ENCODE measurements around the gene IL21R.

Gene IL21R

DNA sequence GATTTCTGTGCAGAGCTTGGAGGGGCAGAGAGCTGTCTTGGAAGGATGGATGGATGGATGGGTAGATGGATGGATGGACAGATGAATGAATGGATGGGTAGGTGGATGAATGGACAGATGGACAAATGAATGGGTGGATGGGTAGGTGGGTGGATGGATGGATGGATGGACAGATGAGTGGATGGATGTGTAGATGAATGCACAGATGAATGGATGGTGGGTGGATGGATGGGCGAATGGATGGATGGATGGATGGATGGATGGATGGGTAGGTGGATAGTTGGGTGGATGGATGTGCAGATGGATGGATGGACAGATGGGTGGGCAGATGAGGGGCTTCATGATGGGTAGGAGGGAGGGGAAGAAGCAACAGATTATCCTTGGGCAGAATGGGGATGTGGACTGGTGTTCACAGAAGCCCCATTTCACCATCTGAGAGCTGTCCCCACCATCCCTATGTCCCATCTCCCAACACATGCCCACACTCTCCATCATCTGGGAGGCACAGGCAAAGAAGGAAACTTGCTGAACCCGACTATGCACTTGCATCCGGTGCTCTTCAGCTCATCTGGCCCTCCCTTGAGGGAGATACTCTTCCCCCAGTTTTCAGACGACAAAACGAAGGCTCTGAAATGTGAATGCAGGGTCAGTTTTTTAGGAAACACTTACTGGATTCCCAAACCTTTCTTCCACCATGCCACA is 57.2 kb downstream of the IL21R start:
- H3K9ac ChIP-seq (ENCODE audit: low read length in 5 of 5) = no peak overlapping the region
- no peaks in the 10 kb centered on the region for H3K27me3 ChIP-seq (ENCODE audit: control insufficient read depth in 5 of 5, insufficient read depth in 4 of 5, low read length in 5 of 5)
- H3K36me3 ChIP-seq (ENCODE audit: control insufficient read depth in 5 of 5, insufficient read depth in 5 of 5, low read length in 5 of 5) = peaks cover 0 to 52% (median 42%) of the 10 kb centered on the region in 5 donors
- H3K4me1 ChIP-seq (ENCODE audit: control insufficient read depth in 5 of 5, insufficient read depth in 5 of 5, low read length in 5 of 5) = peaks cover 0 to 48% (median 34%) of the 10 kb centered on the region in 5 donors
- no peak overlapping the region for H3K27ac ChIP-seq (ENCODE audit: low read depth, low read length)
- H3K9me3 ChIP-seq (ENCODE audit: control insufficient read depth in 5 of 5, low read length in 5 of 5) = no peaks in the 10 kb centered on the region
- no peak overlapping the region for H3K4me3 ChIP-seq (ENCODE audit: low read depth in 1 of 5, low read length in 5 of 5)

DNA sequence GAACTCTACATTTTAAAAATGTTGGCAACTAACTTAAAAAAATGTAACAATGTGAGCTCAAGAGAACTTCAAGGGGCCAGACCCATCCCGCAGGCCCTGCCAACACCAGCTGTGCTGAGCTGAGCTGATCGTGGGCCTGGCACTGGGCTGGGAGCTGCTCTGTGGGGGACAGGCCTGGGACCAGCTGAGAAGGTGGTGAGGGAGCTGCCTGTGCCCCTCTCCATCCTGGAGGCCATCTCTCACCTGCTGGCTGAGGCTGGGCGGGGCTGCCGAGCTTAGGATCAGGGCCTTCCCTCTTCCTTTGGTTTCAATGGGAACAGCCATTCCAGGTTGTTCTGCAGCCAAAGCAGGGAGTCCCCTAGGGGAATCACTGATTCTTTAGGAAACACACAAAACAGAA is 58.2 kb downstream of the IL21R start:
- Histone ChIP-seq H3K4me3 (ENCODE audit: low read depth in 1 of 5, low read length in 5 of 5) (no peak overlapping the region), H3K4me1 (ENCODE audit: control insufficient read depth in 5 of 5, insufficient read depth in 5 of 5, low read length in 5 of 5) (peaks cover 0 to 47% (median 34%) of the 10 kb centered on the region in 5 donors), H3K9ac (ENCODE audit: low read length in 5 of 5) (no peak overlapping the region), H3K27ac (ENCODE audit: low read depth, low read length) (no peak overlapping the region), H3K9me3 (ENCODE audit: control insufficient read depth in 5 of 5, low read length in 5 of 5) (no peaks in the 10 kb centered on the region), H3K36me3 (ENCODE audit: control insufficient read depth in 5 of 5, insufficient read depth in 5 of 5, low read length in 5 of 5) (peaks cover 0 to 62% (median 53%) of the 10 kb centered on the region in 5 donors), H3K27me3 (ENCODE audit: control insufficient read depth in 5 of 5, insufficient read depth in 4 of 5, low read length in 5 of 5) (no peaks in the 10 kb centered on the region)

DNA sequence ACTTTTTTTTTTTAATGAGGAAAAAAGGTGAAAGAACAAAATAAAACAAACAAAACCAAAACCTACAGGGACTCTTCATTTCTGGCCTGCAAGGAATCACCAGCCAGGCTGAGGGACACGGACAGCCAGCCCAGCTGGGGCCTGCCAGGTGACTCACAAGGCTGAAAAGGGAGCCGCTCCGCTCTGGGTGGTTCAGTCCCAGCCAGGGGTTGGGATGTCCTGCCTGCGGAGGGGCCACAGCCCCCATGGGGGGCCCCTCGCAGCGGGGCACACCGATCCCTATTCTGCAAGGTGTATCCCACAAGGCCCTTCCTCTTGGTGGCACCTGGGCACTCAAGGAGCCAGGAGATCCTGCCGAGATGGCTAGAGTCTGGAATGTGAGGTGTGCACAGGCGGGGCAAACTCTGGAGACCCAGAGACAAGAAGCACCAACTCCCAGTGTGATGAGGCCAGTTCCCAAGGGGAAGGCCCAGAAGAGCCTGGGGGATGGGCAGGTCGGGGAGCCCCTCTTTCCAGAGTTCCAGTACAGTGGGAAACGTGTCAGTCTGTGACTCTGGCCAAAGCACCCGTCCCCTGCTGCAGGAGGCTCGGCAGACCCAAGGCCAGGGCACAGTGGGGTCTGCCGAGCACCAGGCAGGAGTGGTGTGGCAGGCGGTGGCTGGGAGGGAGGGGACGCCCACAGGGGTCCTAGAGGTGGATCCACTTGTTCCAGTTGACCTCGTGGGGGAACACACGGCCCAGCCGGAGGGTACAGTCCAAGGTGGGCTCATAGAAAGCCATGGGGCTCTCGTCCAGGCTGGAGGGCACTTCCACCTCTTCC is 58.9 kb downstream of the IL21R start:
- H3K9ac ChIP-seq (ENCODE audit: low read length in 5 of 5) = peak overlapping the region in 1 of 5 donors; percentile 51
- H3K27ac ChIP-seq (ENCODE audit: low read depth, low read length) = no peak overlapping the region
- H3K4me1 ChIP-seq (ENCODE audit: control insufficient read depth in 5 of 5, insufficient read depth in 5 of 5, low read length in 5 of 5) = peaks cover 0 to 40% (median 30%) of the 10 kb centered on the region in 5 donors
- H3K4me3 ChIP-seq (ENCODE audit: low read depth in 1 of 5, low read length in 5 of 5) = no peak overlapping the region
- peaks cover 0 to 69% (median 59%) of the 10 kb centered on the region in 5 donors for H3K36me3 ChIP-seq (ENCODE audit: control insufficient read depth in 5 of 5, insufficient read depth in 5 of 5, low read length in 5 of 5)
- no peaks in the 10 kb centered on the region for H3K9me3 ChIP-seq (ENCODE audit: control insufficient read depth in 5 of 5, low read length in 5 of 5)
- H3K27me3 ChIP-seq (ENCODE audit: control insufficient read depth in 5 of 5, insufficient read depth in 4 of 5, low read length in 5 of 5) = no peaks in the 10 kb centered on the region

DNA sequence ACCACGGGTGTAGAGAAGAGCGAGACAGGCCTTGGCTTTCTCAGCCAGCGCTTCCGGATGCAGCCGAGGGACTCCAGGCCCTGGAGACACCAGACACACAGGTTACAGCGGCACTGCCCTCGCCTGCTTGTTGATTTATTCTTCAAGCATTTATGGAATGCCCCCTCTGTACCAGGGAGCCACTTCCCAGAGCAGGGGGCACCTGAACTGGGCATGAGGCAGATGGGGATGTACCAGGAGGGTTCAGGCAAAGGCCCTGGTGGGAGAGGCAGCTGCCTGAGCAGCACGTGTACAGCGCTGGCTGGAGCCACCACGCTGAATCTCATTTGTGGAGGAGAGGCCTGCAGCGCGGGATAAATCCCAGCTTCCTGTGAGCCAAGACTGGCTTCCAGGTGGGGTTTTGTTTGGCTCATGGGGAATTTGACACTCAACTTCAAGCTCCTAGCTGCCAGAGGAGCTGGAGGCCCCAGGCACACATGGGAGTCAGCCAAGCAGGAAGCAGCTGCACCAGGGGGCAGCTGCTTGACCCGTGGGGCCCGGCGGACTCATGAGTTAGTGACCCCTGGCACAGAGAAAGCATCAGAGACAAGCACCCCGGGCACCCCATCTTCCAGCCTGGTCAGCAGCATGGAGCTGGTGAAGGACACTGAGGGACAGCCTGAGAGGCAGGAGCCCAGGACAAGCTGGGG is 59.7 kb downstream of the IL21R start:
- H3K9ac ChIP-seq (ENCODE audit: low read length in 5 of 5) = no peak overlapping the region
- no peaks in the 10 kb centered on the region for H3K9me3 ChIP-seq (ENCODE audit: control insufficient read depth in 5 of 5, low read length in 5 of 5)
- peaks cover 0 to 34% (median 27%) of the 10 kb centered on the region in 5 donors for H3K4me1 ChIP-seq (ENCODE audit: control insufficient read depth in 5 of 5, insufficient read depth in 5 of 5, low read length in 5 of 5)
- peaks cover 3 to 76% (median 67%) of the 10 kb centered on the region in 5 donors for H3K36me3 ChIP-seq (ENCODE audit: control insufficient read depth in 5 of 5, insufficient read depth in 5 of 5, low read length in 5 of 5)
- no peaks in the 10 kb centered on the region for H3K27me3 ChIP-seq (ENCODE audit: control insufficient read depth in 5 of 5, insufficient read depth in 4 of 5, low read length in 5 of 5)
- H3K4me3 ChIP-seq (ENCODE audit: low read depth in 1 of 5, low read length in 5 of 5) = no peak overlapping the region
- no peak overlapping the region for H3K27ac ChIP-seq (ENCODE audit: low read depth, low read length)

DNA sequence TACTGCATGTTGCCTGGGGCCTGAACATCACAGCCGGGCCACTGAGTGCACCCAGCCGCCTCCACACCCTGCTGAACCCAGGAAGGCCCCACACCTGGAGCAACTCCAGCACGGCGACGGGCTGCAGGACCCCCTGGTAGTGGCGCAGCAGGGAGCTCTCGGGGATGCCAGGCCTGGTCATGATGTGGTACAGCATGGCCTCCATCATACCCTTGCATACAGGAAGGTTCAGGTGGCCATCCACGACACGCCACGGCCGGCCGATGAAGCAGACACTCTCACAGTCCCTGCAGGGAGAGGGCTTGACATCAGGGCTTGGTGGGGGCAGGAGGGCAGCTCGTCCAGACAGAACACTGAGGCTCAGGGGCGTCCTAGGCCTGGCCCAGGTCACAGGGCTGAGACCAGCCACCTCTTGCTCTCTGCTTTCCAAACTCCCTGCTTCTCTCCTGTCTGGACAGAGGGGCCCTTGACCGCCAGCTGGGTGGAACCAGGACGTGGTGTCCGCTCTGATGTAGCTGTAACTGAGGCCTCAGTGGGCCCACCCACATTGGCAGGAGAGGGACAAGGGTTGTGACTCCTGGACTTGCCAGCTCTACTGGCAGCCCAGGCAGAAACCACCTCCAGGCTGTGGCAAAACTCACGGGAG is 60.3 kb downstream of the IL21R start:
- Histone ChIP-seq H3K27ac (ENCODE audit: low read depth, low read length) (no peak overlapping the region), H3K9ac (ENCODE audit: low read length in 5 of 5) (no peak overlapping the region), H3K9me3 (ENCODE audit: control insufficient read depth in 5 of 5, low read length in 5 of 5) (no peaks in the 10 kb centered on the region), H3K4me3 (ENCODE audit: low read depth in 1 of 5, low read length in 5 of 5) (no peak overlapping the region), H3K36me3 (ENCODE audit: control insufficient read depth in 5 of 5, insufficient read depth in 5 of 5, low read length in 5 of 5) (peaks cover 10 to 83% (median 74%) of the 10 kb centered on the region in 5 donors), H3K27me3 (ENCODE audit: control insufficient read depth in 5 of 5, insufficient read depth in 4 of 5, low read length in 5 of 5) (no peaks in the 10 kb centered on the region), H3K4me1 (ENCODE audit: control insufficient read depth in 5 of 5, insufficient read depth in 5 of 5, low read length in 5 of 5) (peaks cover 0 to 27% (median 22%) of the 10 kb centered on the region in 5 donors)

DNA sequence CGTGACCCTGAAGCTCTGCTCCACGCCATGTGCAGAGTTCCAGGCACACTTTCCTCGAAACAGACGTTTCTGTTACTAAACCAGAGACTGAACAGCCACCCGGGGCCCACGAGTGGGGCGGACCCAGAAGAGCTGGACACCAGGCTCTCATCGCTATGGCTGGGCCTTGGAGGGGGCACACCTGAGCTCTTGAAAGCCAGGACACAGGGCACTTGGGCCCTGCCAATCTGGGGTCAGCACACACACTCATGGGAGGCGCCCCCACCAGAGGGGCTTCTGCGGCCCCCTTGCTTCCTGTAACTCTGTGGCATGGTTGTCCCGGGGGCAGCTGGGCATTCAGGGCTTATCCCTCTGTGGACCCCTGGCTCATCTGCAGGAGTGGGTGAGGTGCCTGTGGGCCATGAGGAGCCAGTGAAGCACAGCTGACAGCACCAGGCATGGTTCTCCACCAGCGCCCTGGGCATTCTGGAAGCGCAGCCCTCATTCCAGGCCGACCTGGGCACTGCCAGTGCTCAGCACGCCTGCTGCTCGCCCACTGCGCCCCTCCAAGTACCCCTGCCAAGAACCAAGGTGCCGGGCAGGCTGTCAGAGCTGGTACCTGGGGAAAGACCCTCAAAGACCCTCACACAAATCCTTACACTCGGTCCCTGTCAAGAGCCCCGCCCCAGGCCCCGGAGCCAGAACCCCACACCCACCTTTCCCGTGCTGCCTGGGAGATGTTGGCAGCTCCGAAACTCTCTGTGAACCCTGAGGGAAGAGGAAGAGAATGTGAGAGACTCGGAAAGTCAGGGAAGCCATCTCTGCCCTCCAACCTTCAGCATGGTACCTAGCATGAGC is 61.1 kb downstream of the IL21R start:
- Histone ChIP-seq H3K4me3 (ENCODE audit: low read depth in 1 of 5, low read length in 5 of 5) (no peak overlapping the region), H3K4me1 (ENCODE audit: control insufficient read depth in 5 of 5, insufficient read depth in 5 of 5, low read length in 5 of 5) (peaks cover 0 to 27% (median 22%) of the 10 kb centered on the region in 5 donors), H3K9me3 (ENCODE audit: control insufficient read depth in 5 of 5, low read length in 5 of 5) (no peaks in the 10 kb centered on the region), H3K9ac (ENCODE audit: low read length in 5 of 5) (no peak overlapping the region), H3K36me3 (ENCODE audit: control insufficient read depth in 5 of 5, insufficient read depth in 5 of 5, low read length in 5 of 5) (peaks cover 13 to 91% (median 81%) of the 10 kb centered on the region in 5 donors), H3K27ac (ENCODE audit: low read depth, low read length) (no peak overlapping the region), H3K27me3 (ENCODE audit: control insufficient read depth in 5 of 5, insufficient read depth in 4 of 5, low read length in 5 of 5) (no peaks in the 10 kb centered on the region)

DNA sequence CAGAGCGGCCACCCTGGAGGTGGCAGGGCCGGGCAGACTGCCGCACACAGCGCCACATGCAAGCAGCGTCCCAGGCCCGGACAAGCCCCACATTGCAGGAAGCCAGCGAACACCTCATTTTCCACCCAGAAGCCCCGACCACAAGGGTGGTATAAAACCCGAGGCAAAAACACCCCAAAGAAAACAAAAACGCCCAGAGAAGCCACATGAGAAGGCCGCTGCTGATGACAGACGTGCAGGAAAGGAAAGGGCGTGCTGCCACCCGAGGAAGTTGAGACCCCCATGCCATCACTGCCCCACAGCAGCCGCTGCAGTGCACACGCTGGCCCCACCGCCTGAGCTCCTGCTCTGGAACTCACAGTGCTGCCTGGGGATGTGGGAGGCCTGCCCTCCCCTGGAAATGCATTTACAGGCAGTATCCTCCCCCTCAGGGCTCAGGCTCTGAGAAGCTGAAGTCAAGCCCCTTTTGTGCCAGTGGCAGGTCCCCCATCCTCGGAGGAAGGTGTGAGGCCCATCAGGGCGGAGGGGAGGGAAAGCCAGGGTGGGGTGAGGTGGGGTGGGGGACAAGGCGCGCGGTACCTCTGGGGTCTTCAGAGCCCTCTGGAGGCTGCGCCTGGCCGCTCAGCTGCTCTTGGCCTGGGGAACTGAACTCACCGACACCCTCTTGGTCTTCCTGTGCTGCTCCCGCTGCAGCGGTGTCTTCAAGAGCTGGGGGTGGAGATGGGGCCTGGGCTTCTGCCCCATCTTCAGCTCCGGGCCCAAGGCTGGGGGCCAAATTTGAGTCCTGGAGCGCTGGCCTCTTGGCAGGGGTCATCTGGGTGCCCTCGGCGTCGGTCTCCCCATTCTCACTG is 62.0 kb downstream of the IL21R start:
- Histone ChIP-seq H3K9ac (ENCODE audit: low read length in 5 of 5) (no peak overlapping the region), H3K4me1 (ENCODE audit: control insufficient read depth in 5 of 5, insufficient read depth in 5 of 5, low read length in 5 of 5) (peaks cover 0 to 27% (median 22%) of the 10 kb centered on the region in 5 donors), H3K27ac (ENCODE audit: low read depth, low read length) (no peak overlapping the region), H3K36me3 (ENCODE audit: control insufficient read depth in 5 of 5, insufficient read depth in 5 of 5, low read length in 5 of 5) (peaks cover 14 to 97% (median 88%) of the 10 kb centered on the region in 5 donors), H3K4me3 (ENCODE audit: low read depth in 1 of 5, low read length in 5 of 5) (no peak overlapping the region), H3K9me3 (ENCODE audit: control insufficient read depth in 5 of 5, low read length in 5 of 5) (no peaks in the 10 kb centered on the region), H3K27me3 (ENCODE audit: control insufficient read depth in 5 of 5, insufficient read depth in 4 of 5, low read length in 5 of 5) (no peaks in the 10 kb centered on the region)

DNA sequence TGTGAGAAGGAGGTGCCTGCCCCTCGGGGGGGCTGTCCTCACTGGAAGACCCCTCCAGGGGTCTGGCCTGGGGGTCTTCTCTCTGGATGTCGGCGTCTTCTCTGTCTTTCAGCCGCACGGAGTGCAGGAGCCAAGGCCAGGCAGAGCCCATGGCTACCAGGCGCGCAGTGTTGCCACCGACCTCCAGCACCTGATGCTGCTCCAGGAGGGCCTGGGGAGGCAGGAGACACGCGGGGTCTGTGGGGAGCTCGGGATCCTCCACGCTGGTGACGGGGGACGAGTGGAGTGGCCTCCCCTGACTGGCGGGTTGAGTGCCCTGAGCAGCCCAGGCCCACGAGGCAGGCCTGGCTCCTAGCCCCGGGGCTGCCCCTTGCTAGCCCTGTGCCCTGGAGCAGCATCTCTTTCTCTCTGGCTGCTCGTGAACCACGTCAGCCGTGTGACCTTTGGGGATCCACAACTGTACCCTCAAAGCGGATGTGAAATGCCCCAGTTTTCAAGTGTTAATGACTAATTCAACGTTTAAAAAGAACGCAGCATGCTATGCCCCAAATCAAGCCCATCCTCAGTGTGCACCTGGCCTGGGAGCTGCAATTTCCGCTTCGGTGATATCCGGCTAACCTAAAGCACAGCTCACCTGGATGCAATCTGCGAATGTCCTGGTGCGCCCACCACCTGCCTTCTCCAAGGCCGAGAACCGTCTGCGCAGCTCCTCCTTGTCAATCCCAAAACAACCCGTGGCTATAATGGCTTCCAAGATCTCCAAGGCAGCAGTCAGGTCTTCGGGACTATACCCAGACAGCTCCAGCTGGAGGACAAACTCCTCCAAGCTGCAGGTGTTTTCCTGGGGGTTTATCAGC is 62.9 kb downstream of the IL21R start:
- H3K9ac ChIP-seq (ENCODE audit: low read length in 5 of 5) = no peak overlapping the region
- no peaks in the 10 kb centered on the region for H3K27me3 ChIP-seq (ENCODE audit: control insufficient read depth in 5 of 5, insufficient read depth in 4 of 5, low read length in 5 of 5)
- H3K9me3 ChIP-seq (ENCODE audit: control insufficient read depth in 5 of 5, low read length in 5 of 5) = no peaks in the 10 kb centered on the region
- peaks cover 14 to 98% (median 93%) of the 10 kb centered on the region in 5 donors for H3K36me3 ChIP-seq (ENCODE audit: control insufficient read depth in 5 of 5, insufficient read depth in 5 of 5, low read length in 5 of 5)
- no peak overlapping the region for H3K4me3 ChIP-seq (ENCODE audit: low read depth in 1 of 5, low read length in 5 of 5)
- no peak overlapping the region for H3K27ac ChIP-seq (ENCODE audit: low read depth, low read length)
- peaks cover 0 to 26% (median 22%) of the 10 kb centered on the region in 5 donors for H3K4me1 ChIP-seq (ENCODE audit: control insufficient read depth in 5 of 5, insufficient read depth in 5 of 5, low read length in 5 of 5)

Data from subcutaneous abdominal adipose tissue (tissue), 5 donors.